Suppressor macrophage (primary cell): ENCODE results near the gene SUSD6.
"Not testable (repeated sequence)": the region's sequence is repeated elsewhere in the genome, so short reads cannot be mapped to it uniquely, and the experiment has no call there.

Experiments
- DNase-seq, 4 experiments: peaks; one replicate each; pipeline ENCODE4 v3.0.0-alpha.2; 2020 to 2022

The SUSD6 gene

DNA sequence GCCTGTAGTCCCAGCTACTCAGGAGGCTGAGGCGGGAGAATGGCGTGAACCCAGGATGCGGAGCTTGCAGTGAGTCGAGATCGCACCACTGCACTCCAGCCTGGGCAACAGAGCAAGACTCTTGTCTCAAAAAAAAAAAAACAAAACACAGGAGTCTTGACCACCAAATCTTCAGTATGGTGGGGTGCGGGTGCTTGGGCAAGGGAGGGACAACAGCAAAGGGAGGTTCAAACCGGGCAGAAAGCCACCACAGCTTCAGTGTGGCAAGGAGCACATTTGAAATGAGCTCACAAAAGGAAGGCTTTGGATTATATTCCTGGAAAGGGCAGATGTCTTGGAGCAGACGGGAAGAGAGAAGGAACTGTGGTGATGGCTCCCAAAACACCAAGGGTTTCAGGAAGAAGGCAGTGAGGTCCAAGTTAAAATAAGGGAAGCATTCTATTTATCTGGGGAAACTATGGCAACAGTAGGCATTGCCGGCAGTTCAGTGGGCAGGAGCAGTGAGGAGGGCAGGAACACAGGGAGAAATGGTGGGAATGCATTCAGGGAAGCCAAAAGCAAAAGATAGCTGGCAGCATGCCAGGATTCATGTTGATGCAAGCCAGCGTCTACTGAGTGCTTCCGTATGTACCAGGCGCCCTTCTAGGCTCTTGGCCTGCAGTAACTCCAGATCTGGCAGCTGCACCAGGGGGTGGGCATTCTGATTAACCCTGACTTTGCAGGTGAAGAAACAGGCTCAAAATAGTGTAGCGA is 104.5 kb downstream of the SUSD6 start:
- peak; percentile 78 to 85 (median 82) for DNase-seq

DNA sequence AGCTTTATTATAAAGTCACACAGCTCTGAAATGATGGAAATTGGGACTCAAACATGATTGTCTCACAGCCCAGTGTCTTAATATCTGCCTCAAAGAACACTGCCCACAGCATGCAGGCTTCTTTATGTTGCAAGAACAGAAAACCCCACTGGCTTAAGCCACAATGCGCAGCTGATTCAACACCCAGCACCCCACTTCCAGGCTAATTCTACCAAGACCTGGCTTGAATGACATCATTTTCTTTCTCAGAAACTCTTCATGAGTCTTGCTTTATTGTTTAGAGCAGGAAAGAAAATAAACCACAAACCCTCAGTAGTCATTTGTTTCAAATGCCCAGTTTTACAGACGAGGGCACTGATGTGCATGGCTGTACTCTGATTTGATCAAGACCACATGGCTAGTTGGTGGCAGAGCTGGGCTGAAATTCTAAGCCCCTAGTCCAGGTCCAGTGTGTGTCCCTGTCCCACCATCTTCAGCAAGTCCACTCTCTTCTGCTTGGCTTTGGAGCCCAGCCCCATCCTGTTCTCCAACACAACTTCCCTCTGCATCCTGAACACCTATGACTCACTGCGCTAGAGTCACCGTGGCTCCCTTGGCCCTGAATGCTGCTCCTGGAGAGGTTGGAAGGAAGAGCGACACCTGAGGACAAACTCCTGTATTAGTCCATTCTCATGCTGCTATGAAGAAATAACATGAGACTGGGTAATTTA is 105.2 kb downstream of the SUSD6 start:
- DNase-seq: peak; percentile 87 to 97 (median 90)

- not testable (repeated sequence) for DNase-seq
These were observed 107.2 kb downstream of the SUSD6 start for GRCh38 chr14:69718614-69719013.

- peak; percentile 89 to 97 (median 91) for DNase-seq
These were observed 108.1 kb downstream of the SUSD6 start for GRCh38 chr14:69719501-69719951.

- DNase-seq: no peak
These were observed 109.5 kb downstream of the SUSD6 start for GRCh38 chr14:69720912-69721311.

- peak; percentile 90 to 95 (median 92) for DNase-seq
These were observed 115.5 kb downstream of the SUSD6 start for GRCh38 chr14:69726761-69727511.

GRCh38 chr14:69727860-69728259 is 116.5 kb downstream of the SUSD6 start:
- no peak for DNase-seq

DNA sequence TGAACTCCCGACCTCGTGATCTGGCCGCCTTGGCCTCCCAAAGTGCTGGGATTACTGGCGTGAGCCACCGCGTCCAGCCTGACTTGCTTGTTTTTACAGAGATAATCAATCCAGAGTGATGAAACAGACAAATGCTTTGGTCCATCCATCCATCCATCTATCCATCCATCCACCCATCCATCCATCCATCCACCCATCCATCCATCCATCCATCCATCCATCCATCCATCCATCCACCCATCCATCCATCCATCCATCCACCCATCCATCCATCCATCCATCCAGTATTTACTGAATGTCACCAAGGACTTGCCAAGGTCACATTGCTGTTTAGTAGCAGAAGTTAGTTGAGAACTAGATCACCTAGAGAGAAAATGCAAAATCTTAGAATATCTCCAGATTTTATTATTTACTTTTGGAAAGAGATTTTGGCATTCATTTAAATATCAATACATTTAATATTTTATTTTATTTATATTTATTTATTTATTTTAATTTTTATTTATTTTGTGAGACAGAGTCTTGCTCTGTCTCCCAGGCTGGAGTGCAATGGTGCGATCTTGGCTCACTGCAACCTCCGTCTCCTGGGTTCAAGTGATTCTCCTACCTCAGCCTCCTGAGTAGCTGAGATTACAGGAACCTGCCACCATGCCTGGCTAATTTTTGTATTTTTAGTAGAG is 120.7 kb downstream of the SUSD6 start:
- DNase-seq: not testable (repeated sequence)

GRCh38 chr14:69736405-69736804 is 125.0 kb downstream of the SUSD6 start:
- not testable (repeated sequence) for DNase-seq

- DNase-seq: no peak
These were observed 129.7 kb downstream of the SUSD6 start for GRCh38 chr14:69741055-69741454.

DNA sequence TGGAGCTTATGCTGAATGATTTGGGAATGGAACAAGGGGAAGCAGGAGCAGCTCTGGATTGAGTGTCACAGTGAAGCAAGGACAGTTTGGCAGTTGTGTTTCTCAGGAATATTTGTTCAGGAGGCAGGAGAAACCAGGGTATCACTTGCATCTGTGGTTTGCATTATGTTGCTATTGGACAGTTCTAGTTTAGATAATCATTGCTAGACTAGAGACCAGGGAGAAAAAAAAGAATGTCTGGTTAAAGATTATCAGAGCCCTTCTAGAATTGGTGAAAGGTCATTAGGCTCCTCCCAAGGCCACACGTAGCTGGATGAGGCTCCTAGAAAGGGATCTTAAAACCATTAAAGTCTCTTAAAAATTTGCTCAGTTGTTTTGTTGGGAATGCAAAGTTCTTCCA is 138.6 kb downstream of the SUSD6 start:
- DNase-seq: no peak

- DNase-seq: no peak
These were observed 139.1 kb downstream of the SUSD6 start for GRCh38 chr14:69750495-69750894.

GRCh38 chr14:69752773-69753172 is 141.4 kb downstream of the SUSD6 start:
- no peak for DNase-seq

- peak in 1 of 4 experiments; percentile 28 for DNase-seq
These were observed 142.5 kb downstream of the SUSD6 start for GRCh38 chr14:69753860-69754259.

GRCh38 chr14:69754487-69754886 is 143.1 kb downstream of the SUSD6 start:
- DNase-seq: no peak

- DNase-seq: peak; percentile 19 to 55 (median 41)
These were observed 143.9 kb downstream of the SUSD6 start for GRCh38 chr14:69755296-69755695.

- no peak for DNase-seq
These were observed 144.4 kb downstream of the SUSD6 start for GRCh38 chr14:69755784-69756183.

GRCh38 chr14:69756298-69756697 is 144.9 kb downstream of the SUSD6 start:
- DNase-seq: no peak

DNA sequence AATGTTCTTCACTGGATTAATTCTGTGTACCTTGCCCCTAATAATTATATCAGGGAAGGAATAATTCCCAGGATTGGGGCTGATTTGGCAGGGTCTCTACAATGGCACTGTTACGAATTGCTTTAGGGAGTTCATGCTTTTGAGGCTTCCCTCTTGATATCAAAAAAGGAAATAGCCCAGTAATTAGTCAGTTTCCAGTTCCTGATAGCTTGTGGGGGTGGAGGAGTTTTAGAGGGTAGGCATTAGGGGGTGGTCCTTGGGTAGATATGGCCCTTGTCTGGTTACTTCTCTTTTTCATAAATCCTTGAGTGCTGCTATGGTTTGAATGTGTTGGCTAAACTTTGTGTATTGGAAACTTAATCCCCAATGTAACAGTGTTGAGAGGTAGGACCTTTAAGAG is 149.4 kb downstream of the SUSD6 start:
- peak in 3 of 4 experiments; percentile 16 to 38 (median 30) for DNase-seq

DNA sequence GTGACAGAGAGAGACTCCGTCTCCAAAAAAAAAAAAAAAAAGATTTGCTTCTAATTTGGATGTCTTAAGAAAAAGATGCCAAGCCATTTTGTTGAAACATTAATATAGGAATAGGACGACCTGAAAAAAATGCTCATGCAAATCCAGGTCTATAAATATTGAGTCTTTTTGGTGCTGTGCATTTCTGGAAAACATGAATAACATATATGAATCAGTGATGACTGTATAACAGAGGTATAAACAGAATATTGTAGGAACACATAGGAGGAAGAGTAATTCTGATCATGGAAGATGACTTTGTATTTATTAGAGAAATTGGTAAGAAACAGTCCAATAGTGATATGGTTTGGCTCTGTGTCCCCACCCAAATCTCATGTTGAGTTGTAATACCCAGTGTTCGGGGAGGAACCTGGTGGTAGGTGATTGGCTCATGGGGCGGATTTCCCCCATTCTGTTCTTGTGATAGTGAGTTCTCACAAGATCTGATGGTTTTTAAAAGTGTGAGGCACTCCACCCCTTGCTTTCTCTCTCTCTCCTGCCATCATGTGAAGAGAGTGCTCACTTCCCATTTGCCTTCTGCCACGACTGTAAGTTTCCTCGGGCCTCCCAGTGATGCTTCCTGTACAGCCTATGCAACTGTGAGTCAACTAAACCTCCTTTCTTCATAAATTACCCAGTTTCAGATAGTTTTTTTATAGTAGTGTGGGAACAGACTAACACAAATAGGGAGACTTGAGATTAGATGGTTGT is 152.5 kb downstream of the SUSD6 start:
- peak; percentile 26 to 65 (median 37) for DNase-seq
